NCI-H82 treated with DMSO at 0.1 percent for 48 hours (cell line): ENCODE measurements around the gene STUB1.
A peak's percentile ranks its signal among the peaks of the same experiment; 100 is the strongest.

Experiments
- DNase-seq: peaks from one replicate; lab custom pipeline; 2025; ENCODE audit not compliant: unreplicated experiment; lab: John Stamatoyannopoulos, UW

Gene STUB1

DNA sequence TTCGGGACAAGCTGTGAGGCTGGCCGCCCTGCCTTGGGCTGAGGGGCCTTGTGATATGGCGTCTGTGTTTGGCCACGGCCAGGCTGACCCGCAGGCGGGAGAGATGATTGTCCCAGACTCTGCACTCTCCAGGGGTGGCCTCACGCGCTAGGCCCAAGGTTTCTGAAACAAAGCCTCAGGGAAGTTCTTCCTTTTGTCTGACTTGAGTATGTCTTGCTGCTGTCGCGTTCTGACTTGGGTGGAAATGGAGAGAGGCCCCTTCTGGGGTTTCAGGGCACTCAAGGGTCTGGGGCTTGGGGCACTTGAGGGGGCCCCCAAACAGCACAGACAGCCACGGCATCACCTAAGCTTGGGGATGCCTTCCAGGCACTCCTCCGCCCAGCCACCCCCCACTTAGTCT lies 30.9 kb downstream of the STUB1 start:
- no peak for DNase-seq

DNA sequence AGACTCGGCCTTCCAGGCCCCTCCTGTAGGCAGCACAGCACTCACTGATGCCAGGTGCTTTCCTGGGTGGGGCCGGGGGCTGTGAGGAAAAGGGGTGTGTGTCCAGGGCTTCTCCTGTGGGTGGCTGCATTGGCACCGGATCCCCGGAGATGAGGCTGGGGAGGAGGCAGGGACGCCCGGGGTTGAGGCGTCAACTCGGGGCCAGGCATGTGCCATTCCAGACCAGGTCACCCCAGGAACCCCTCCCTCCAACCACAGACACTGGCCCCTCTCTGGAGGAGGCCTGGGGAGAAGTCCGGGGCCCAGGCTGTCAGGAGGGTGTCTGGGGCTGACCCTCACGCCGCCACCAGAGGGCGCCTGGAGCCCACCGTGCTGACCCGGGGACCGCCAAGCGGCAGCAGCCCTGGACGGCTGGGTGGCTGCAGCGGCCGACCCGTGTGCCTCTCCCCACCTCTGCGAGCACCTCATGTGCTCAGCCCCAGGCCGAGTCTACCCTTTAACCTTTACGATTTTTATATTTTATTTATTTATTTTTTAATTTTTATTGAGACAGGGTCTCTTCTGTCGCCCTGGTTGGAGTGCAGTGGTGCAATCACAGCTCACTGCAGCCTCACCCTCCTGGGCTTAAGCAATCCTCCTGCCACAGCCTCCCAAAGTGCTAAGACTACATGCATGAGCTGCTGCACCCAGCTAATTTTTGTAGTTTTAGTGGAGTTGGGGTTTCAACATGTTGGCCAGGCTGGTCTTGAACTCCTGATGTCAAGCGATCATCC lies 31.5 kb downstream of the STUB1 start:
- peak; percentile 27 for DNase-seq

DNA sequence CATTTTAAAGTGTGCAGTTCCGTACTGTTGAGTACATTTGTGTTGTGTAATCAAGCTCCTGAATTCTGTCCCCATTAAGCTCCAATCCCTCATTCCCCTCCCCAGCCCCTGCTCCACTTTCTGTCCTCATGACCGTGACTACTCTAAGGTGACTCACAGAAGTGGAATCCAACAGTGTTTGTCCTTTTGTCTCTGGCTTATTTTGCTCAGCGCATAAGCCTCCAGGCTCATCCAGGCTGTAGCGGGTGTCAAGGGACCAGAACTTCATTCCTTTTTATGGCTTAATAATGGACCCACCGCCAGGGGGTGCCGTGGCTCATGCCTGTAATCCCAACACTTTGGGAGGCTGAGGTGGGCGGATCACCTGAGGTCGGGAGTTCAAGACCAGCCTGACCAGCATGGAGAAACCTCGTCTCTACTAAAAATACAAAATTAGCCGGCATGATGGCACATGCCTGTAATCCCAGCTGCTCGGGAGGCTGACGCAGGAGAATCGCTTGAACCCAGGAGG lies 32.6 kb downstream of the STUB1 start:
- DNase-seq = peak; percentile 5

DNA sequence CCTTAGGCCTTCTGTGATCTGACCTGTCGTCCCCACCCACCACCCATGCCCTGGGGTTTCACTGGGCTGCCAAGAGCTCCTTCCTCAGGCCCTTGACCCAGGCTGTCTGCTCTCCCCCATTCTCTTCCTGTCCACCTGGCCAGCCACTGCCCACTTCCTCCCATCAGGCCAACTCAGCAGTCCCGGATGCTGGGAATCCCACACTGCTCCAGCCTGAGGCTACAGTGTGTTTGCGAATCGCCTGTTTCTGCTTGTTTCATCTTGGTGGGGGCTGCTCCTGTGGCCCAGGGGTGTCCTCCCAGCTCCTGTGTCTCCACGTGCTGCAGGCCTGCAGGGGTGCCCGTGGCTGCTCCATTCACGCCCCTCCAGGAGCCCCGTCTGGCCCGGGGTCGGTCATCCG lies 33.9 kb downstream of the STUB1 start:
- no peak for DNase-seq

DNA sequence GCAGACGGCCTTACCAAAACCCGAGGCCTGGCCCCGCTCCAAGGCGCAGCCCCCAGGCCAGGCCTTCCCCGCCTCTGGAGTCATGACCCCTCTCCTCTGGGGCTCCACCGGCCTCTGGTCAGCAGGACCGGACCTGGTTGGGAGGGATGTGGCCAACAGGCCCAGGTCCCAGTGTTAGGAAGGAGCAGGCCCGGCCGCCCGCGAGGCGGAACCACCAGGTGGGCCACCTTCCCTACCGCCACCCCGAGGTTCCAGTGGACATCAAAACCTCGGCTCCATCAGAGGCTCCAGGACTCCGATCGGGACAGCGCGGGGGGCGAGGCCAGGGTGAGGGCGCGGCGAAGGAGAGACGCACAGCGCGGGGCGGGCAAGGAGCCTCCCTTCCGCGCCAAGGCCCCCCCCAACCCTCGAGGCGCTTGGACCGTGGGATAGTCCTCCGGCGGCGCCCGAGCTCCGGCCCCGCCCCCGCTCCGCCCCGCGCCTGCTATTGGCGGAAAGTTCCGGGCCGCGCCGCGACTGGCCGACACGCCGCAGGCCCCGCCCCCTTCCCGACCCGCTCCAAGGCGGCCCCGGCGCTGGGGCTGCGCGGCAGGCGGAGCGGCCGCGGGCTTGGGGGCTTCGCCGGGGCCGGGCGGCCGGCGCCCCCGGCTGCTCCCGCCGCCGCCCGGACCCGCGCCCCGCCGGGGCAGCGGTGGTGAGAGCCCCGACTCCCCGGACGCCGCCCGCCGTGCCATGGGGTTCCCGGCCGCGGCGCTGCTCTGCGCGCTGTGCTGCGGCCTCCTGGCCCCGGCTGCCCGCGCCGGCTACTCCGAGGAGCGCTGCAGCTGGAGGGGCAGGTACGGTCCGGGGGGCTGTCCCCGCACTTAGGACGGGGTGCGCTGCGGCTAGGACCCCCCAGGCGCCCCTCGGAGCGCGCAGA lies 34.6 kb downstream of the STUB1 start, which contains the start of gene METRN:
TSS of gene METRN (plus strand) at position 561 of the 919 bp plus-strand sequence. CDS start at position 733, 172 bp downstream.
- DNase-seq = peak; percentile 39

DNA sequence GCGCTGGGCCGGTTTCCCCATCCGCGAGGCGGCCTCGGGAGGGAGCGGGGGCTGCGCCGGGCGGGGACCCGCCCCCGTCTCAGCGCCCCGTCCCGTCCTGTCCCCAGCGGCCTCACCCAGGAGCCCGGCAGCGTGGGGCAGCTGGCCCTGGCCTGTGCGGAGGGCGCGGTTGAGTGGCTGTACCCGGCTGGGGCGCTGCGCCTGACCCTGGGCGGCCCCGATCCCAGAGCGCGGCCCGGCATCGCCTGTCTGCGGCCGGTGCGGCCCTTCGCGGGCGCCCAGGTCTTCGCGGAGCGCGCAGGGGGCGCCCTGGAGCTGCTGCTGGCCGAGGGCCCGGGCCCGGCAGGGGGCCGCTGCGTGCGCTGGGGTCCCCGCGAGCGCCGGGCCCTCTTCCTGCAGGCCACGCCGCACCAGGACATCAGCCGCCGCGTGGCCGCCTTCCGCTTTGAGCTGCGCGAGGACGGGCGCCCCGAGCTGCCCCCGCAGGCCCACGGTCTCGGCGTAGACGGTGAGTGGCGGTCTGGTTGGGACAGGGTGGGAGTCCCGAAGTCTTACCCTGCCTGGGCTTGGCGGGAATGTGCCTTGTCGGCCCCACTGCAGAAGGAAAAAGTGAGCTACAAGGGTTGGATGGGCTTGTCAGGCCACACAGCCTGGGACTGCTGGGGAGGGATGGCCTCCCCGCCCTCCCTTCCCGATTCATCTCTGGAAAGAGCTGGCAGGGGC lies 35.4 kb downstream of the STUB1 start:
- DNase-seq = no peak

DNA sequence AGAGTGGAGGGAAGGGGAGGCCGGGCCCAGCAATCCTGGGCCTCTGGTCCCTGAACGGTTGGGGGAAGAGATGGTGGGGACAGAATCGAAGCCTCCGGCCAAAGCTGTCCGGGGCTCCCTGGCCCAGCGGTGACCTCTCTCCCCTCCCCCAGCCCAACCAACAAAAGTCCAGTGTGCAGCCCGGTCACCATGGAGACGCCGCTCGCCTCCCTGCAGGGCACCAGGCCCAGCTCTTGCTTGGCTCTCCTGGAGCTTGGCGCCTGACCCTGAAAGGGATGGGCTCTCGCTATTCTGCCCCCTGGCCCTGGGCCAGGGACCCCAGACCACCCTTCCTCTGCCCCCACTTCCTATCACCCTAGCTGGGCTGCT lies 36.0 kb downstream of the STUB1 start:
- DNase-seq = no peak

DNA sequence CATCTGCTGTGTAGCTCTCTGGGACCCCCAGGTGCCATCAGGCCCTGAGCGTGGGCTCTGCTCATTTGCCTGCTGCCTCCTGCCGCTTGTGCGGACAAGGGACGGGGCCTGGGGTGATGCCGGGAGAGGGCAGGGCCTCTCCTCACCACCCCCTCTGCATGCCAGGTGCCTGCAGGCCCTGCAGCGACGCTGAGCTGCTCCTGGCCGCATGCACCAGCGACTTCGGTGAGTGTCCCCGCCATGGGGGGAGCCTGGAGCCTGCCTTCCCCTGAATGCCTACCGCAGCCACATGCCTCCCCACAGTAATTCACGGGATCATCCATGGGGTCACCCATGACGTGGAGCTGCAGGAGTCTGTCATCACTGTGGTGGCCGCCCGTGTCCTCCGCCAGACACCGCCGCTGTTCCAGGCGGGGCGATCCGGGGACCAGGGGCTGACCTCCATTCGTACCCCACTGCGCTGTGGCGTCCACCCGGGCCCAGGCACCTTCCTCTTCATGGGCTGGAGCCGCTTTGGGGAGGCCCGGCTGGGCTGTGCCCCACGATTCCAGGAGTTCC lies 36.6 kb downstream of the STUB1 start:
- DNase-seq = no peak

DNA sequence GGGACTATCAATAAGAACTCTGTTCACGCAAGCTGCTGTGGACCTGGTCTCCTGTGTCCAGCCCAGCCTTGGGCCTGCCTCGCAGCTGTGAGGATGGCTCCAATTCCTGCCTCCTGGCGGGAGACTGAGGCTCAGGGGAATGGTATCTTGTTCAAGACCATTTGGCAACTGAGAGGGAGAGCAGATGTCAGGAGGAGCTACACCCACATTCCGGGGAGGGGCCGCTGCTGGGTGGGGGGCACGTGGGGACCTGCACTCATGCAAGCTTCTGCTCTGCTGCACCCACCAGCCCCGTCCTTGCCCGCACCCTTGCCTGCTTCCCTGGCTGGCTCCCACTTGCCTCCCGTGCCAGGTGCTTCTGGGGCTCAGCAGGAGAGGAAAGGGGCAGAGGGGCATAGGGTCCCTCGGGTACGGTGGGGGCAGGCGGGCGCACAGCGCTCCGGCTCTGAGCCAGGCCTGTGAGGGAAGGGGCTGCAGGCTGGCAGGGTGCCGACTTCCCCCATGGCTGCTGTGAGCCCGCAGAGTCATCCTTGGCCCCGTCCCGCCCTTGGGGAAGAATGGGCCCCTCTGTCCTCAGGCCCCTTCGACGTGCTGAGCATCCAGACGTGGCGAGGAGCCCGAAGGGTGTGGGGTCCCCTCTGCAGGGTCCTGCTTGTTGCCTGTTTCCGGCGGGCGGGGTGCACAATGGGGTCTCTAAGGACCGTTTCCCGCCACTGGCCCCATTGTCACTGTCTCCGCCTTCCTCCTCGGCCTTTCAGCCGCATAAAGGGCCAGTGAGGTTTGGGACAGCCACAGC lies 37.4 kb downstream of the STUB1 start:
- DNase-seq = no peak

DNA sequence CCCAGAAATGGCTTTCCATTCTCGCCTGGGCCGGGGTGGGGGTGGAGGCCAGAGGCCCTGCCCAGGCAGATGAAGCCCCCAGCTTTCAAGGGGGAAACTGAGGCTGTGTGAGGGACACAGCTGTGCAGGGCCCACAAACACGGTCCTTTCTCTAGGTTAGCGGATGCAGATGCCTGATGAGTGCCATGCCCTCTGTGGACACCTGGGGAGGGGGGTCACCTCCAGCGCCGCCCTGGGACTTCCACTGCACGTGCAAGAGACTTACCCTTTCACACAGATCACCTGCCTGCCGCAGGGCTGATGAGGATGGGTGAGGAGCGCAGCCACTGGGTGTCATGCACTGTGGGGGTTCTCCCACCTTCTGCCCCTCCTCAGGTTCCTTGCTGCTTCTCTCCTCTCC lies 38.2 kb downstream of the STUB1 start:
- no peak for DNase-seq

DNA sequence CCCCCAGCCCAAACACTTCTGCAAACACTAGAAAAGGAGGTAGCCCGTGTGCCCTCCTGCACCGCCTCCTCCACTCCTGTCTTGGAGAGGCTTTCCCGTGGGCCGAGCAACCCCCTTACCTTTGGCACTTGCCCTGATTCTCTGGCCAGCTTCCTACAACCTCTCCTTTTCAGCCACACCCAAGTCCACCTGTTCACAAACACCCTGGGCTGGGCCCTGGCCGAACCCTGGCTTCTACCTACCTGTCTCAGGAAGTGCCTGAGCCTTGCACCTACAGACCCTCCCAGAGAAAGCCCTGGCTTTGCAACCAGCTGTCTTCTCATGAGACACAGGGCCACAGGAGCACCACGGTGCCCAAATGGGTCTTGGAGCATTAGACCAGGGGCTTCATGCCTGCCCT lies 38.7 kb downstream of the STUB1 start:
- no peak for DNase-seq

DNA sequence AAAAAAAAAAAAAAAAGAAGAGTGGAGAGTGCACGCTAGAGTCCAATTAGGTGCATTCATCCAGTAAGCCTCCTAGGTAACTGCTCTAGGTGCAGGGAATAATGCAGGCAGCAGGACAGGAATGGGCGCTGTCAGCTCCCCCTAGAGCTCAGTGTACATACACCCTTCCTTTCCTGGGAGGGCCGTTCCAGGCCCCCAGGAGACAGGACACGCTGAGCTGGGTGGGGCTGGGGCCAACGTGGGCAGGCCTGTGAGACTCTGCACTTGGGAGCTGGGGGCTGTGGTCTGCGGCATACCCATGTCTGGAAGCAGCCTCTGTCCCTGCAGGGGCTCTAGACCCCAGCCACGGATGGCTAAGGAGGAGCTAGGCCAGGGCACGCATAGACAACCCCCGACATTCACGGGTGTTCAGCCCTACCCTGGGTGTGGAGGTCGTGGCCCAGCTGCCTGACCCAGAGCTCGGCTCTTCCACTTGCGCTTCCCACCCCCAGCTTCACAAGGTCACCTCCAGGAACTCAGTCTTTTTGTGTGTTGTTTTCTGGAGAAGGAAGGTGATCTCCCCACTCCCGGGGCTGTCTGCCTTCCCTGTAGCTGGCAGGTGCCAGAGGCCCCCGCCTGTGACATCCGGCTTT lies 39.7 kb downstream of the STUB1 start:
- no peak for DNase-seq

DNA sequence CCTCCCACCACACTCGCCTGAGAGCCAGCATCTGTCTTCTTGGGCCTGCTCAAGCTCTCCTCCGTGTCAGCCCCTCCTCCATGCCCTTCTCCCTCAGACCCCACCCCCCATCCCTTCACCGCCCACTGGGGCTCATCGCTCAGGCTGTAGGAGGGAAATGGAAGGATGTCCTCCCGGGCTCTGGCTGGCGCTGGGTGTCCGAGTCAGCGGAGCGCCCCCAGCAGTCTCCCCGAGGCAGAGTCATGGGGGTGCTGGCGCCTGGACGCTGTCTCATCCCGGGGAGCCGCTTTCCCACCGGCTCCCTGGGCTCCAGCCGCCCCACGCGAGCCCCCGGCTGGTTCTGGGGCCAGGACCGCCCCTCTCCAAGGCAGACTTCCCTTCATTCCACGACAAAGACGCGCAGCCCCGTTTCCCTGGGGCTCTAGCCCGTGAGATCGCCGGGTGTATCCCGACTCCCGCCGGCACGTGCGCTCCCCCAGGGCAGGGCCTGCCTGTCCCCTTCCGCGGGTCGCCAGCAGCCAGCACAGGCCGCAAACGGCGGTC lies 40.3 kb downstream of the STUB1 start:
- peak; percentile 83 for DNase-seq

DNA sequence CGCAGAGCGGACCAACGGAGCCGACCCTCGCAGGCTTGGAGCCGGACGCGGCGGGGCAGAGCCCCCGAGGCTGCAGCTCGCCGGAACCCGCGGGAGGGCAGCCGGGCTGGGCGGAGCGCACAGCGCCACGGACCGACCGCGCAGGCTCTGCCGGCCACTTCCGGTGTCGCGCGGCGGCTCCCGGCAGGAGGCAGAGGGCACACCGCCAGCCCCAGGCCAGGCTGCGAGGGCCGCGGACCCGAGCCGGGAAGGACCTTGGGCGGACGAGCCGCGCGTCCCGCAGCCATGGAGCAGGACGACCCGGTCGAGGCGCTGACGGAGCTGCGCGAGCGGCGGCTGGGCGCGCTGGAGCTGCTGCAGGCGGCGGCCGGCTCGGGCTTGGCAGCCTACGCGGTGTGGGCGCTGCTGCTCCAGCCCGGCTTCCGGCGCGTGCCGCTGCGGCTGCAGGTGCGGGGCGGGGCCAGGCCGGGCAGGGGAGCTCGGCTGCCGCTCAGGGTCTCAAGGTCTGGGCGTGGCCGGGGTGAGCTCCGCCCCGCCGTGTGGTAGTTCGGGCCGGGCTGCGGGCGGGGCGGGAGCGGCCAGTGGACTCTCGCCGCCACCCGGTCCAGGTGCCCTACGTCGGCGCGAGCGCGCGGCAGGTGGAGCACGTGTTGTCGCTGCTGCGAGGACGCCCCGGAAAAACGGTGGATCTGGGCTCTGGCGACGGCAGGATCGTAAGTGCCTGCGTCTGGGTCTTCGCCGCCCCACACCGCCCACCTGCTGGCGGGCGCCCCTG lies 41.0 kb downstream of the STUB1 start, which contains the start of gene ANTKMT:
TSS of gene ANTKMT (plus strand) at position 157 of the 775 bp plus-strand sequence. CDS start at position 286, 129 bp downstream.
- DNase-seq = peak; percentile 76

DNA sequence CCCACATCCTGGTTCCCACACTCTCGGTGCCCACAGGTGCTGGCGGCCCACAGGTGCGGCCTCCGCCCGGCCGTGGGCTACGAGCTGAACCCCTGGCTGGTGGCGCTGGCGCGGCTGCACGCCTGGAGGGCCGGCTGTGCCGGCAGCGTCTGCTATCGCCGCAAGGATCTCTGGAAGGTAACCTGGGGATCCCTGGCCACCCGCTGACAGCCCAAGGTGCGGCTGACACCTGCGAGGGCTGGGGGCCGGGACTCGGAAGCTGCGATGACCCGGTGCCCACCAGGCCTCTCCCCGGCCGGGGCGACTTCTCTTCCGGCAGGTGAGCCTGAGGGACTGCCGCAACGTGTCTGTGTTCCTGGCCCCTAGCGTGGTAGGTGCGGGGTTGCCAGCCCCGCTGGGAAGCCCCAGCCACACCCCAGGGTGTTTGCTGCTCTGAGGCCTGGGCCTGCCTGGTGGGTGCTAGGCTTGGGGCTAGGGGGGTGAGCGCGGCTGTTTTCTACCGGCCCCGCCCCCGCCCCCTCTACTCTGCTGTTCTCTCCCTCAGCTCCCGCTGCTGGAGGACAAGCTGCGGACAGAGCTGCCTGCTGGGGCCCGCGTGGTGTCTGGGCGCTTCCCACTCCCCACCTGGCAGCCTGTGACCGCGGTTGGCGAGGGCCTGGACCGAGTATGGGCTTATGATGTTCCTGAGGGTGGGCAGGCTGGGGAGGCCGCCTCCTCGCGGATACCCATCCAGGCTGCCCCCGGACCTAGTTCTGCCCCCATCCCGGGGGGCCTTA lies 41.7 kb downstream of the STUB1 start:
- DNase-seq = no peak

DNA sequence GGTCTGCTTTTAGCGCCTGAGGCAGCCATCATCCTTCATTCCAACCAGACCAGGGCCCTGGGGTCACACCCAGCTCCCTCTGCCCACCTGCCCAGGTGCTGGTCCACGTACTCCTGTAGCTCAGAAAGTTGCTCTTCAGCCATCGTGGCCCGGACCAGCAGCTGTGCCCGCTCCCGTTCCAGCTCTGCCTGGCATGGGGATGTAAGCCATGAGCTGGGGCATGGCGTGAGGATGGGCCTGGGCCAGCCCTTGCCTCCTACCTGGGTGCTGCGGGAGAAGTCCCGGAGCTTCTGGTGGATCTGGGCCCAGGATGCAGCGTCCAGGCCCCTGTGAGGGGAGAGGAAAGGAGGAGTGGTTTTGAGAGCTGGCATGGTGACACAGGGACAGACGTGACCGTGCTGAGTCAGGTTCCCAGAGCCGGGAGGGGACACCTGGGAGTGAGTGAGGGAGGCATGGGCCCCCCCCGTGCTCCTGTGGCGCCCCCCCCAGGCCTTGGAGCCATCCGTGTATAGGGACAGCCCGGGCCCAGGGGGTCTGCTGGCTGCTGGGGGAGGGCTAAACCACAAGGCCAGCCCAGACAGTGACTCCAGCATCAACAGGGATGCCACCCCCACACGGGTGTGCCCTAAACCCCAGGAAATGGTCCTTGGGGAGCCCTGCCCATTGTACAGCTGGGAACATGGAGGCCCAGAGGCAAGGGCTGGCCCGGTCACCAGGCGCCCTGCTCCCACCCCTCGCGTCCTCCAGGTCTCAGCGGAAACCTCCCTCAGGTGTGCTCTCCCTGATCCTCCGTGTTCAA lies 42.8 kb downstream of the STUB1 start:
- DNase-seq = no peak

DNA sequence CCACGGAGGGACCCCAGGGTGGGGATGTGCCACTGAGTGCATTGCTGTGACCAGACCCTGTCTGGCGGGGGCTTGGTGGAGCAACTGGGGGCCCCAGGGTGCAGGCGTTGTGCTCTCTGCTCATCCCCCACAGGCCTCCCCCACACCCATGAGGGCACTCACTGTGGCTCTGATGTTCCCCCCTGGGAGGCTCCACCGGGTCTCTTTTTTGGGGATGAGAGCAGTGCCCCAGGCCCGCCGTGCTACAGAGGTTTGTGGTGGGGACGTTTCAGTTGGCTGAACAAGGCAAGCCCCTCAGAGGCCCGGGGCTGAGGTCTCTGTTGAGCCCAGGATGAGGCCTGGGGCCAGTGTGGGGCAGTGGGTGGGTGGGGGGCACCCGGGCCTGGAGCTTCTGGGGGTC lies 43.5 kb downstream of the STUB1 start:
- no peak for DNase-seq
